Calu3 (cell line): Measurements from ENCODE around the gene GNA15. TPM values are rescaled to one million over a fixed set of nuclear protein-coding genes. Genes with fewer than 3 reads are reported as not detected.

Source experiments
- BruUV-seq: library from RNA; stranded (reverse); fragments of 400-500 nt; replicated peaks from 2 replicates; lab custom pipeline; 2021; lab: Mats Ljungman, UMichigan
- CTCF ChIA-PET: fragments of 300-600 bp; sonication (Branson Sonifier 250); formaldehyde crosslinking; loops from one replicate; lab custom pipeline; 2022; ENCODE audit warnings: antibody characterized with exemption; lab: Charles Lee
- DNase-seq: peaks from one replicate; pipeline ENCODE4 v3.0.0; 2022
- H3K27ac Mint-ChIP-seq: one replicate; pipeline ENCODE4 v1.8.0; 2022; ENCODE audit warnings: mixed read lengths; ENCODE audit not compliant: unreplicated experiment
- H3K27me3 Mint-ChIP-seq: one replicate; pipeline ENCODE4 v1.8.0; 2022; ENCODE audit warnings: mixed read lengths; ENCODE audit not compliant: unreplicated experiment
- H3K36me3 Mint-ChIP-seq: one replicate; pipeline ENCODE4 v1.8.0; 2022; ENCODE audit warnings: mild to moderate bottlenecking, moderate library complexity, mixed read lengths; ENCODE audit not compliant: insufficient read depth, unreplicated experiment
- H3K4me1 Mint-ChIP-seq: one replicate; pipeline ENCODE4 v1.8.0; 2022; ENCODE audit warnings: mild to moderate bottlenecking, low read depth, mixed read lengths; ENCODE audit not compliant: unreplicated experiment
- H3K4me3 Mint-ChIP-seq: one replicate; pipeline ENCODE4 v1.8.0; 2022; ENCODE audit warnings: mild to moderate bottlenecking, low read depth, moderate library complexity, mixed read lengths; ENCODE audit not compliant: unreplicated experiment
- H3K9me3 Mint-ChIP-seq: one replicate; pipeline ENCODE4 v1.8.0; 2022; ENCODE audit warnings: low read depth, mixed read lengths; ENCODE audit not compliant: unreplicated experiment
- intact Hi-C: fragments of 100-400 bp; cut with micrococcal nuclease; formaldehyde crosslinking; loops from one replicate; pipeline ENCODE4 v1.10.0; 2022; ENCODE audit not compliant: unreplicated experiment
- total RNA-seq: library from RNA; stranded (reverse); gene quantifications from 2 replicates; pipeline ENCODE4 v1.2.3, GENCODE V29; 2022
- TF ChIP-seq, protein P1 (sequence below): fragments of 200-600 bp; IDR thresholded peaks from one replicate; pipeline ENCODE4 v1.8.0; 2022; ENCODE audit warnings: antibody characterized with exemption; ENCODE audit not compliant: unreplicated experiment

GNA15 gene
- total RNA-seq, 1 experiment from 2014 or later: 6.5 TPM

DNA sequence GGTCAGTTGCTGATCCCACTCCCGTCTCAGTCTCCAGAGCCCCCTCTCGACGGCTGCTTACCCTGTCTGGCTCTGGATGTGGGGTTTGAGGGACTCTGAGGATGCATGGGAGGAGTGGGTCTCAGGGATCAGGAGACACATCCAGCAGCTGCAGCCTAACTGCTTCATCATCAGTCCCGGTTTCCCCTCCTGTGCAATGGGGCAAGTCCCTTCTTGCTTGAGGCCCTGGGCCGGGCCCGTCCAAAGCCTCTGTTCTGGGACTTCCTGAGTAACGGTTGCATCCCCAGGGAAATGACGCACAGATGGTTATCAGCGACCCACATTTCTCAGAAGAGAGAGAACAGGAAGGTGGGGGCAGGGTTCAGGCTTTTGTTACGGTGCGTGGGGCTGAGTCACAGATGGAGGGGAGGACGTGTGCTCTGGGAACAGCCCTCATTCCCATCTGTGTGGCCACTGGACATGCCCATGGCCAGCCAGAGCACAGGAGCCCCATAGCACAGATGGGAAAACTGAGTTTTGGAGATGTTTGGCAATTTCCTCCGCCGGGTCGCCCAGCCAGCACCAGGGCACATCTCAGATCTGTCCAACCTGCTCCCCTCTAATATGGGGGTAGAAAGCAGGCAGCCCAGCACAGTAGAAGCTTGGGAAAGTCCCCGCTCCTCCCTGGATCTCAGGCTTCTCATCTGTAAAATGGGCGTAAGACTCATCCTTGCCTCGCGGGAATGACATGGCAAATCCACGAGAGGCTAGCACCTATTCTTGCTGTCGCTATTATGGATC, 19.3 kb downstream of the GNA15 start:
- no TSS peak for BruUV-seq
- no peak overlapping the region for H3K27ac Mint-ChIP-seq
- H3K4me3 Mint-ChIP-seq: no peak overlapping the region
- TF ChIP-seq, protein P1, sequence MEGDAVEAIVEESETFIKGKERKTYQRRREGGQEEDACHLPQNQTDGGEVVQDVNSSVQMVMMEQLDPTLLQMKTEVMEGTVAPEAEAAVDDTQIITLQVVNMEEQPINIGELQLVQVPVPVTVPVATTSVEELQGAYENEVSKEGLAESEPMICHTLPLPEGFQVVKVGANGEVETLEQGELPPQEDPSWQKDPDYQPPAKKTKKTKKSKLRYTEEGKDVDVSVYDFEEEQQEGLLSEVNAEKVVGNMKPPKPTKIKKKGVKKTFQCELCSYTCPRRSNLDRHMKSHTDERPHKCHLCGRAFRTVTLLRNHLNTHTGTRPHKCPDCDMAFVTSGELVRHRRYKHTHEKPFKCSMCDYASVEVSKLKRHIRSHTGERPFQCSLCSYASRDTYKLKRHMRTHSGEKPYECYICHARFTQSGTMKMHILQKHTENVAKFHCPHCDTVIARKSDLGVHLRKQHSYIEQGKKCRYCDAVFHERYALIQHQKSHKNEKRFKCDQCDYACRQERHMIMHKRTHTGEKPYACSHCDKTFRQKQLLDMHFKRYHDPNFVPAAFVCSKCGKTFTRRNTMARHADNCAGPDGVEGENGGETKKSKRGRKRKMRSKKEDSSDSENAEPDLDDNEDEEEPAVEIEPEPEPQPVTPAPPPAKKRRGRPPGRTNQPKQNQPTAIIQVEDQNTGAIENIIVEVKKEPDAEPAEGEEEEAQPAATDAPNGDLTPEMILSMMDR: no peak
- CTCF ChIA-PET: no interaction called here
- H3K27me3 Mint-ChIP-seq: no peaks in the 10 kb centered on the region
- DNase-seq: no peak
- H3K4me1 Mint-ChIP-seq: no peaks in the 10 kb centered on the region
- H3K36me3 Mint-ChIP-seq: peaks cover 5% of the 10 kb centered on the region
- intact Hi-C loops: no loop called here
- peaks cover under 1% of the 10 kb centered on the region for H3K9me3 Mint-ChIP-seq

DNA sequence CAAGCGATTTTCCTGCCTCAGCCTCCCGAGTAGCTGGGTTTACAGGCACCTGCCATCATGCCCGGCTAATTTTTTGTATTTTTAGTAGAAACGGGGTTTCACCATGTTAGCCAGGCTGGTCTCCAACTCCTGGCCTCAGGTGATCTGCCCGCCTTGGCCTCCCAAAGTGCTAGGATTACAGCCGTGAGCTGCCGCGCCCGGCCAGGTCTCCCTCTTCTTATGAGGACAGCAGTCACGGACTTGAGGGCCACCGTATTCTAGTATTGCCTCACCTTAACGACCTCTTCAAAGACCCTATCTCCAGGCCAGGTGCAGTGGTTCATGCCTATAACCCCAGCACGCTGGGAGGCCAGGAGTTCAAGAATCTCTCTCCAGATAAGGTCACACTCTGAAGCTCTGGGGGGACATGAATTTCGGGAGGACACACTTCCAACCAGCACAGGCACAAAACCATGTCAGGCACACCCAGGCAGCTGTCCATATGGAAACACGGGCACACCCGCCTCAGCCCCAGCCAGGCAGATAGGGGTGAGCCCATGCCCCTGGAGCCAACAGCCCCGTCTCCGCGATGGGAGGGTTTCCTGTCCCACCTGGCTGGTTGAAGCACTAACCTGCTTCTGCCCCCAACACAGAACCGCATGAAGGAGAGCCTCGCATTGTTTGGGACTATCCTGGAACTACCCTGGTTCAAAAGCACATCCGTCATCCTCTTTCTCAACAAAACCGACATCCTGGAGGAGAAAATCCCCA, 21.4 kb downstream of the GNA15 start:
- BruUV-seq: no TSS peak
- no peak overlapping the region for H3K27ac Mint-ChIP-seq
- no peak for DNase-seq
- intact Hi-C loops: no loop called here
- no peaks in the 10 kb centered on the region for H3K4me1 Mint-ChIP-seq
- peaks cover 5% of the 10 kb centered on the region for H3K36me3 Mint-ChIP-seq
- TF ChIP-seq, protein P1: no peak
- H3K27me3 Mint-ChIP-seq: no peaks in the 10 kb centered on the region
- CTCF ChIA-PET: no interaction called here
- no peak overlapping the region for H3K4me3 Mint-ChIP-seq
- H3K9me3 Mint-ChIP-seq: peaks cover 3% of the 10 kb centered on the region

DNA sequence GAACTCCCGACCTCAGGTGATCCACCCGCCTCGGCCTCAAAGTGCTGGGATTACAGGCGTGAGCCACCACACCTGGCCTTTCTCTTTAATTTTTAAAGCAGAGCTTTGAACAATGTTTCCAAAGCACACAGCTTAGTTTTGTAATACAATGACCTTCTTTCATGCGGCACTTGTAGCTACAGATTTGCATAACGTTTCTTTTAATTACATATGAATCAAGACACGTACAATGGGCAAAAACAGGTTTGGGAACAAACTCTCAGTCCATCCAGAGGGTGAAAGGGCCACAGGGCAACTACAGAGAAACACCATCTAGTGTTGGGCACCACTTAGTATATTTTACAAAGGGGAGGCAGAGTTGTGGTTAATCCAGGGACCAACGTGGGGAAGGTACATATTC, 23.7 kb downstream of the GNA15 start:
- CTCF ChIA-PET: interaction anchor here (0.7 kb wide), 1 partner anchor 27 kb away, joined by 5 read pairs; no protein-coding TSS in a partner anchor
- no peak overlapping the region for H3K27ac Mint-ChIP-seq
- intact Hi-C loops: no loop called here
- H3K27me3 Mint-ChIP-seq: no peaks in the 10 kb centered on the region
- H3K4me1 Mint-ChIP-seq: no peaks in the 10 kb centered on the region
- no peak overlapping the region for H3K4me3 Mint-ChIP-seq
- H3K9me3 Mint-ChIP-seq: peaks cover 3% of the 10 kb centered on the region
- TF ChIP-seq, protein P1: no peak
- peaks cover 5% of the 10 kb centered on the region for H3K36me3 Mint-ChIP-seq
- no peak for DNase-seq
- no TSS peak for BruUV-seq

DNA sequence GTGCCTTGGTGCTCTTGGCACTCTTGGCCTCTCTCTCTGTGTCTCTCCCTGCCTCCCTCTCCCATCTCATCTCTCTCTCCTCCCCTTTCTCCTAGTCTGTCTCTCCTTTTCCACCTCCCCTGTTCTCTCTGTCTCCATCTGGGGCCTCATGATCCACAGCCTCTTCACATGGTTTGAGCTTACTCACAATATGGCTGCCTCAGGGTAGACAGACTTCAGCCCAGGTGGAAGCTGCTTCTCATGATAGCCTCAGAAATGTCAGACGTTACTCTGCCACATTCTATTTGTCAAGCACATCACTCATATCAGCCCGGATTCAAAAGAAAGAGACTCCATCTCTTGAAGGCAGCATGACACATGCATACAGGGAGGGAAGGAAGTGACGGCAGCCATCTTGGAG, 24.4 kb downstream of the GNA15 start:
- CTCF ChIA-PET: interaction anchor here (0.7 kb wide), 1 partner anchor 279 kb away, joined by 3 read pairs; no protein-coding TSS in a partner anchor
- H3K27ac Mint-ChIP-seq: no peak overlapping the region
- no peaks in the 10 kb centered on the region for H3K36me3 Mint-ChIP-seq
- no peaks in the 10 kb centered on the region for H3K4me1 Mint-ChIP-seq
- no peak for DNase-seq
- BruUV-seq: no TSS peak
- no peaks in the 10 kb centered on the region for H3K27me3 Mint-ChIP-seq
- no peak overlapping the region for H3K4me3 Mint-ChIP-seq
- intact Hi-C loops: no loop called here
- TF ChIP-seq, protein P1: no peak
- peaks cover 3% of the 10 kb centered on the region for H3K9me3 Mint-ChIP-seq
